Naive thymus-derived CD4-positive, alpha-beta T cell (primary cell): Measurements from ENCODE around the gene GPI. TPM values are rescaled to one million over a fixed set of nuclear protein-coding genes. Genes with fewer than 3 reads are reported as not detected.
"Not testable (repeated sequence)": the region's sequence is repeated elsewhere in the genome, so short reads cannot be mapped to it uniquely, and the experiment has no call there.

Source experiments
- ATAC-seq: fragments of 150-1000 bp; cut with Tn5 transposase; 2 replicates; pipeline ENCODE4 v1.10.0; 2021; ENCODE audit warnings: mild to moderate bottlenecking, moderate library complexity
- CTCF ChIA-PET: fragments of 350-600 bp; sonication (Branson Sonifier 250); formaldehyde crosslinking; loops from one replicate; lab custom pipeline; 2021; ENCODE audit warnings: antibody characterized with exemption; lab: Charles Lee
- POLR2A ChIA-PET: fragments of 350-600 bp; sonication (Branson Sonifier 250); formaldehyde crosslinking; loops from one replicate; lab custom pipeline; 2021; ENCODE audit warnings: antibody characterized with exemption, inconsistent platforms; lab: Charles Lee
- DNase-seq, 9 donors: peaks; one replicate each; pipeline versions ENCODE4 v3.0.0 to v3.0.0-alpha.2; 2020 to 2022; ENCODE audit warnings: mixed read lengths in 1 of 9
- H3K27ac ChIP-seq: one replicate; pipeline ENCODE4 v1.7.0; 2013; ENCODE audit warnings: mild to moderate bottlenecking, low read depth, low read length, moderate library complexity
- H3K27me3 ChIP-seq, 2 donors: one replicate each; pipeline ENCODE4 v1.7.0; 2013; ENCODE audit warnings: low read length in 2 of 2, mild to moderate bottlenecking in 2 of 2, moderate library complexity in 2 of 2; ENCODE audit not compliant: control insufficient read depth in 2 of 2, insufficient read depth in 2 of 2
- H3K36me3 ChIP-seq, 3 experiments: 1 replicate in 2 of 3; 2 replicates in 1 of 3; pipeline ENCODE4 v1.7.0; 2013; ENCODE audit warnings: low read length in 3 of 3, mild to moderate bottlenecking in 3 of 3, moderate library complexity in 1 of 3; ENCODE audit not compliant: insufficient read depth in 3 of 3, control insufficient read depth in 2 of 3
- H3K4me1 ChIP-seq, 2 donors: one replicate each; pipeline ENCODE4 v1.7.0; 2013; ENCODE audit warnings: low read length in 2 of 2, mild to moderate bottlenecking in 2 of 2, moderate library complexity in 1 of 2; ENCODE audit not compliant: control insufficient read depth in 2 of 2, insufficient read depth in 2 of 2
- H3K4me3 ChIP-seq: 2 replicates; pipeline ENCODE4 v1.7.0; 2013; ENCODE audit warnings: mild to moderate bottlenecking, low read length
- H3K9me3 ChIP-seq, 3 experiments: 1 replicate in 2 of 3; 2 replicates in 1 of 3; pipeline ENCODE4 v1.7.0; 2013; ENCODE audit warnings: low read length in 3 of 3; ENCODE audit not compliant: control insufficient read depth in 2 of 3
- H3K27ac Mint-ChIP-seq, 9 donors: one replicate each; pipeline ENCODE4 v1.8.0; 2020 to 2022; ENCODE audit warnings: mixed read lengths in 9 of 9, mild to moderate bottlenecking in 8 of 9, moderate library complexity in 5 of 9, inconsistent platforms in 2 of 9
- H3K27me3 Mint-ChIP-seq, 5 donors: one replicate each; pipeline ENCODE4 v1.8.0; 2021 to 2022; ENCODE audit warnings: mixed read lengths in 5 of 5, mild to moderate bottlenecking in 1 of 5
- H3K36me3 Mint-ChIP-seq, 5 donors: one replicate each; pipeline ENCODE4 v1.8.0; 2020 to 2022; ENCODE audit warnings: mixed read lengths in 5 of 5, mild to moderate bottlenecking in 3 of 5, inconsistent platforms in 1 of 5
- H3K4me1 Mint-ChIP-seq, 7 donors: one replicate each; pipeline ENCODE4 v1.8.0; 2020 to 2022; ENCODE audit warnings: mixed read lengths in 7 of 7, mild to moderate bottlenecking in 3 of 7, inconsistent platforms in 1 of 7
- H3K4me3 Mint-ChIP-seq, 10 donors: one replicate each; pipeline ENCODE4 v1.8.0; 2020 to 2022; ENCODE audit warnings: mild to moderate bottlenecking in 10 of 10, mixed read lengths in 10 of 10, moderate library complexity in 6 of 10, inconsistent platforms in 2 of 10
- H3K9me3 Mint-ChIP-seq, 11 donors: one replicate each; pipeline ENCODE4 v1.8.0; 2020 to 2022; ENCODE audit warnings: mixed read lengths in 11 of 11, mild to moderate bottlenecking in 4 of 11, inconsistent platforms in 1 of 11, moderate library complexity in 1 of 11
- intact Hi-C, 2 donors: fragments of 100-400 bp; cut with micrococcal nuclease; formaldehyde crosslinking; loops; one replicate each; pipeline ENCODE4 v1.15.1; 2023
- polyA plus RNA-seq, 2 donors: library from polyadenylated mRNA; unstranded; fragments of 300-500 nt; fragmentation: Illumina TruSeq; gene quantifications; one replicate each; pipeline ENCODE4 v1.2.3, GENCODE V29; 2021
- total RNA-seq, 6 experiments: library from RNA in 5 of 6; stranded (reverse) in 5 of 6; gene quantifications; 1 replicate in 5 of 6; 2 replicates in 1 of 6; pipeline ENCODE4 v1.2.3 and lab custom pipeline; 2021 to 2026

The GPI gene
- total and polyA plus RNA-seq, 7 experiments from 2014 or later = 96.5 to 750 (median 116) TPM

DNA sequence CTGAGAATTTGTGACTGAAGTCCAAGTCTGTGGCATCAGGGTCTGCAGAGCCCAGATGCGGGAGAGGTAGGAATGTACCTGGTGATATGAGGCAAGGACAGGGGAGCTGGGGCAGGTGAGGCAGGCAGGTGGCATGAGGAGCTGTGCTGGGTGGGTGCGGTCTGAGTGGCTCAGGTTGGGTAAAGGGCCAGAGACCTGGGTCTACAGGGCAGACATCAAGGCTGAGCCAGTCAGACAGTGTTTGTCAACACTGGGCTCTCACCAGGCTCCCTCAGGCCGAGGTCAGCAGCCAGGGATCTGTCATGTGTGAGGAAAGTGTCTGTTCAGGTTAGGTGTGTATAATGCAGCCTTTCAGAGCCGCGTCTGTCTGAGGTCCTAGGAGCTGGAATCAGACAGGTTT is 18.6 kb downstream of the GPI start:
- no peaks in the 10 kb centered on the region for H3K4me1 ChIP-seq
- H3K9me3 ChIP-seq = no peaks in the 10 kb centered on the region
- intact Hi-C loops = no loop called here
- no peak overlapping the region for H3K4me3 ChIP-seq
- ATAC-seq (no peak), DNase-seq (no peak)
- Mint-ChIP-seq H3K36me3 (peaks cover 4 to 54% (median 32%) of the 10 kb centered on the region in 5 donors), H3K27ac (peak overlapping the region in 2 of 9 donors; percentile 20 to 64), H3K9me3 (peaks cover 0 to 4% (median 0%) of the 10 kb centered on the region in 11 donors), H3K27me3 (no peaks in the 10 kb centered on the region), H3K4me3 (no peak overlapping the region), H3K4me1 (peaks cover 0 to 19% (median 6%) of the 10 kb centered on the region in 7 donors)
- H3K27me3 ChIP-seq = no peaks in the 10 kb centered on the region
- ChIA-PET CTCF (interaction anchor here (0.6 to 1.0 kb wide), 3 partner anchors 48 to 463 kb away, joined by 3 to 4 read pairs (median 3); no protein-coding TSS in a partner anchor), POLR2A (no interaction called here)
- H3K36me3 ChIP-seq = peaks cover 27 to 66% (median 32%) of the 10 kb centered on the region in 3 experiments
- H3K27ac ChIP-seq = no peak overlapping the region

- peaks cover 14 to 68% (median 15%) of the 10 kb centered on the region in 3 experiments for H3K36me3 ChIP-seq
- DNase-seq (no peak), ATAC-seq (no peak)
- H3K27ac Mint-ChIP-seq = peak overlapping the region in 5 of 9 donors; percentile 2 to 73 (median 52)
- H3K4me3 ChIP-seq = no peak overlapping the region
- peaks cover 4 to 48% (median 28%) of the 10 kb centered on the region in 5 donors for H3K36me3 Mint-ChIP-seq
- no peaks in the 10 kb centered on the region for H3K9me3 ChIP-seq
- no peaks in the 10 kb centered on the region for H3K27me3 Mint-ChIP-seq
- intact Hi-C loops = no loop called here
- H3K4me1 ChIP-seq = no peaks in the 10 kb centered on the region
- CTCF ChIA-PET = interaction anchor here (0.6 kb wide), 1 partner anchor 40 kb away, joined by 5 read pairs; no protein-coding TSS in a partner anchor
- peaks cover 0 to 4% (median 0%) of the 10 kb centered on the region in 11 donors for H3K9me3 Mint-ChIP-seq
- peaks cover 0 to 17% (median 5%) of the 10 kb centered on the region in 7 donors for H3K4me1 Mint-ChIP-seq
- H3K27me3 ChIP-seq = no peaks in the 10 kb centered on the region
- POLR2A ChIA-PET = no interaction called here
- H3K27ac ChIP-seq = no peak overlapping the region
- H3K4me3 Mint-ChIP-seq = no peak overlapping the region
Observed at GRCh38 chr19:34386645-34387445, 21.8 kb downstream of the GPI start.

DNA sequence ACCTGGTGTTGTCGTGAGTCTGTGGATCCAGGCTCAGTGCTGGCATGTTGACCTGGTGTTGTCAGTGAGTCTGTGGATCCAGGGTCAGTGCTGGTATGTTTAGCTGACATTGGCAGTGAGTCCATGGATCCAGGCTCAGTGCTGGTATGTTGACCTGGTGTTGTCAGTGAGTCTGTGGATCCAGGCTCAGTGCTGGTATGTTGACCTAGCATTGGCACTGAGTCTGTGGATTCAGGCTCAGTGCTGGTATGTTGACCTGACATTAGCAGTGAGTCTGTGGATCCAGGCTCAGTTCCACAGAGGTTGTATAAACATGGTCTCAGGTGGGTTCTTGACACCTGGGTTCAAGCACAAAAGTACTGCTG is 22.4 kb downstream of the GPI start:
- peaks cover 0 to 2% (median 0%) of the 10 kb centered on the region in 11 donors for H3K9me3 Mint-ChIP-seq

GRCh38 chr19:34388745-34389144 is 23.7 kb downstream of the GPI start:
- H3K9me3 Mint-ChIP-seq, H3K27ac ChIP-seq, H3K4me3 Mint-ChIP-seq, H3K4me1 ChIP-seq, H3K27ac Mint-ChIP-seq, intact Hi-C loops, ATAC-seq, H3K27me3 ChIP-seq, DNase-seq, H3K9me3 ChIP-seq, H3K27me3 Mint-ChIP-seq, H3K4me3 ChIP-seq, H3K4me1 Mint-ChIP-seq, POLR2A ChIA-PET: not testable (repeated sequence)
- peaks cover 2 to 33% (median 21%) of the 10 kb centered on the region in 5 donors for H3K36me3 Mint-ChIP-seq
- peaks cover 4 to 68% (median 5%) of the 10 kb centered on the region in 3 experiments for H3K36me3 ChIP-seq
- CTCF ChIA-PET = interaction anchor here (0.6 kb wide), 1 partner anchor 306 kb away, joined by 3 read pairs; no protein-coding TSS in a partner anchor

More for the DNA sequence above, 22.4 kb downstream of the GPI start:
- Mint-ChIP-seq H3K4me3 (no peak overlapping the region), H3K4me1 (peaks cover 0 to 17% (median 5%) of the 10 kb centered on the region in 7 donors), H3K27ac (no peak overlapping the region), H3K27me3 (no peaks in the 10 kb centered on the region), H3K36me3 (peaks cover 4 to 47% (median 28%) of the 10 kb centered on the region in 5 donors)
- Histone ChIP-seq H3K4me3 (no peak overlapping the region), H3K27ac (no peak overlapping the region), H3K27me3 (no peaks in the 10 kb centered on the region), H3K4me1 (no peaks in the 10 kb centered on the region), H3K9me3 (no peaks in the 10 kb centered on the region), H3K36me3 (peaks cover 9 to 68% (median 9%) of the 10 kb centered on the region in 3 experiments)
- DNase-seq (no peak), ATAC-seq (no peak)
- POLR2A ChIA-PET = no interaction called here
- intact Hi-C loops = no loop called here
- CTCF ChIA-PET = interaction anchor here (0.6 kb wide), 1 partner anchor 39 kb away, joined by 5 read pairs; no protein-coding TSS in a partner anchor

GRCh38 chr19:34391813-34392212 is 26.8 kb downstream of the GPI start:
- Mint-ChIP-seq H3K4me3 (no peak overlapping the region), H3K27ac (no peak overlapping the region), H3K27me3 (no peaks in the 10 kb centered on the region), H3K9me3 (no peaks in the 10 kb centered on the region), H3K36me3 (peaks cover 0 to 16% (median 7%) of the 10 kb centered on the region in 5 donors), H3K4me1 (no peaks in the 10 kb centered on the region)
- ChIA-PET CTCF (no interaction called here), POLR2A (interaction anchor here (1.2 kb wide), 1 partner anchor 36 kb away, joined by 3 read pairs; the partner anchor contains the start of gene UBA2)
- ATAC-seq (no peak), DNase-seq (no peak)
- Histone ChIP-seq H3K4me1 (no peaks in the 10 kb centered on the region), H3K27me3 (no peaks in the 10 kb centered on the region), H3K9me3 (no peaks in the 10 kb centered on the region), H3K4me3 (no peak overlapping the region), H3K36me3 (peaks cover 0 to 89% (median 0%) of the 10 kb centered on the region in 3 experiments), H3K27ac (peak overlapping the region; percentile 20)
- intact Hi-C loops = no loop called here

GRCh38 chr19:34393031-34393430 is 28.0 kb downstream of the GPI start:
- DNase-seq (no peak), ATAC-seq (no peak)
- no peaks in the 10 kb centered on the region for H3K4me1 ChIP-seq
- no peak overlapping the region for H3K4me3 Mint-ChIP-seq
- no peaks in the 10 kb centered on the region for H3K9me3 ChIP-seq
- no peaks in the 10 kb centered on the region for H3K27me3 Mint-ChIP-seq
- H3K36me3 Mint-ChIP-seq = peaks cover 0 to 16% (median 12%) of the 10 kb centered on the region in 5 donors
- ChIA-PET CTCF (no interaction called here), POLR2A (interaction anchor here (1.2 kb wide), 1 partner anchor 35 kb away, joined by 3 read pairs; the partner anchor contains the start of gene UBA2)
- no peaks in the 10 kb centered on the region for H3K27me3 ChIP-seq
- no peak overlapping the region for H3K27ac Mint-ChIP-seq
- no peaks in the 10 kb centered on the region for H3K9me3 Mint-ChIP-seq
- H3K4me1 Mint-ChIP-seq = peaks cover 0 to 4% (median 0%) of the 10 kb centered on the region in 7 donors
- H3K27ac ChIP-seq = no peak overlapping the region
- intact Hi-C loops = no loop called here
- no peak overlapping the region for H3K4me3 ChIP-seq
- H3K36me3 ChIP-seq = peaks cover 0 to 97% (median 0%) of the 10 kb centered on the region in 3 experiments
